DMS79 (cell line): Measurements from ENCODE around the gene TAMALIN.
A peak's percentile ranks its signal among the peaks of the same experiment; 100 is the strongest.

ENCODE experiments used
- DNase-seq: peaks from one replicate; lab custom pipeline; 2025; lab: John Stamatoyannopoulos, UW

Gene TAMALIN

DNA sequence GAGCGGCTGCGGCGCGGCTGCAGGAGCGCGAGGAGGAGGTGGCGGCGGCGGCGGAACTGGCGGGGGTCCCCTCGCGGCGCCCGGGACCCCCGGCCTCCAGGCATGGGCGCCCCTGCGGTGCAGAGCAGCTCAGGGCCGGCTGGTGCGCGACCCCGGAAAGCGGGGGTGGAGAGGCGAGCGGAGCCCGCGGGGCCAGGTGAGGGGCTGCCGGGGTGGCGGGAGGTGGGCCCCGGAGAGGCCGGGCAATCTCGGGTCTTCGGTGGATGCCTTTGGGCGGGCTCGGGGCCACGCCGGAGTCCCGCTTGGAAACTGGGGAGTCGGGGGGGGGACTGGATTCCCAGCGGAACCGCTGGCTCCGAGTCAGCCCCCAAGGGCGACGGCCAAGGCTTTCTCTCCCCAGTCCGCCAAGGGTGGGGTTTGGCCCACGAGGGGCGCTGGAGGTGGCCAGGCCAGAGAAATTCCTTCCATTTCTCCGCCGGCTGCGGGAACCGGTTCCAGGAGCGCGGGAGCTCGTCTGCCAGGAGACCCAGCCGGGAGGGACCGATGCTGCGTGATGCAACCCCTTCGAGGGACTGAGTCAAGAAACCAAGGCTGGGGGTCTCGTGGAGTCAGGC is 30.6 kb downstream of the TAMALIN start:
- no peak for DNase-seq

DNA sequence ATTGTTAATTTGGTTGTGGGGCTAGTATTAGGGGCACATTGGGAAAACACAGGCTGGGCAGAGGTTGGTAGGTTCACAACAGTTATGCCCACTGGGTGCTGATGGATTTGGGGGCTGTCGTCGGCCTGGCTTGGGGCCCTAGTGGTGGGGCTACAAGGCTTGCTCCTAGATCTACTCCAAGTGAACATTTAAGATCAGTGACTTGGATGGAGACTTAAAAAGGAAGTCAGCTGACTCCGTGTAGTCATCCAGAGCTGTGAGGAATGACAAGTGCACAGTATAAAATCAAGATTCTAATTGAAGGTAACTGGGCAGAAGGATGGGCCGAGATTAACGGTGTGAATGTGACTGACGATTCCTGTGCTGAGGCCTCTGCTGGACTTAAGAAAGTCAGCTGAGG is 31.7 kb downstream of the TAMALIN start:
- no peak for DNase-seq

DNA sequence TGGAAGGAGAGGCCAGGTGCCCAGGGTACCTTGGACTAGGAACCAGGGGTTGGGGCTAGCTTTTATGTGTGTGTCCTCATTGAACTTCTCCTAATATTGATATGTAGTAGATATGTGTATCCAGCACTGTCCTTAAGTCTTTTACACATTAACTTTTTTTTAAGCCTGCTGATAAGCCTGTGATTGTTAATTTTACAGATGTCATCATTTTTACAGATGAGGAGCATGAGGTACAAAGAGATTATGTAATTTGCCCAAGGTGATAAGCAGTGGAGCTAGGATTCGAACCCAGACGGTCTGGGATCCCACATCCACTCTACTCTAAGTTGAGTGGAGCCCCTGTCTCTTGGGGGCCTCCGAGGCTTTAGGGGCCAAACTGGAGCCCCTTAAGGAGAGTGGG is 34.3 kb downstream of the TAMALIN start:
- no peak for DNase-seq

DNA sequence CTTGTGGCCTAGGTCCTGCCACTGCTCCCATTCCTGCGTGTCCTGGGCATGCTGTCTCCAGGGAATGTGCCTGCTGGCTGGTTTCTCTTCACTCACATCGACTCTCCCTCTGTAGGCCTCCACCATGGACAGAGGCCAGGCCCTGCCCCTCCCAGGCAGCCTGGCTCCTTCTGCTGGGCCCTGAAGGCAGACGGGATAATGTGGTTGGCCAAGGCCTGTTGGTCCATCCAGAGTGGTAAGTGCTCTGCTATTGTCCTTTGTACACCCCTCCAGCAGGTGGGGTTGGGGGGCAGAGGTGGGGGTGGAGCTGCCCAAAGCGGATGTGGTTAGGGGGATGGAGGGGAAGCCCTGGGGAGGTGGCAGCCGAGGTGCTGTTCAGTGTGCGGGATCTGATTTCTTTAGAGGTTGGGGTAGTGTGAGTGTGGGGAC is 35.0 kb downstream of the TAMALIN start:
- DNase-seq = no peak

DNA sequence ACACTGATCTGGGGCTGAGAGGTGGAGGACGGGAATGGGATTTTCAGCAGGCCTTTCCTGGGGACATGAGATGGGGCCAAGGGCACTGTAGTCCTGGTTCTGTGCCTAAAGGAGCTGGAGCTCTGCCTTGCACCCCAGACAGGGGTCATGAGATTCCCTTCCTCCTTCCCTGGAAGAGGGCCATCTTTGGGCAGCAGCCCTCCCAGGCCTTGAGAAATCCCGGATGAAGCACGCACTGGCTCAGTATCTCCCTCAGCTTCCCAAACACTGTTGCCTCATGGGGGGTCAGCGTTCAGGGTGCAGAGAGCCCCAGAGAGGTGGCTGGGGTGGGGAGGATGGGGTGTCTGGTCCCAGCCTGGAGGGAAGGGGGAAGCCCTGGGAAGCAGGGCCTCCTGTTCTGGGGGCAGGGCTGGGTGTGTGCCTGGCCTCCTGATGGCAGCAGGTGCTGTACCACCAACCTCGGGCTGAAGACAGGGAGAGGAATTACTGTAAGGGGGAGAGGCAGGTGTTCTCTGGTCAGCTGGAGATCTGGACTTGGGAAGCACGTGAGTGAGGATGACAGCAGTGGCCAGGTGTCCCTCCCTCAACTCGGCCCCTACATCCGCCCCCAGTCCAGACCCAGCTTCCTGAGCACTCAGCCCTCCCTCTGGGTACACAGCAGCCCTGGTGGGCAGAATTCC is 36.1 kb downstream of the TAMALIN start:
- no peak for DNase-seq

DNA sequence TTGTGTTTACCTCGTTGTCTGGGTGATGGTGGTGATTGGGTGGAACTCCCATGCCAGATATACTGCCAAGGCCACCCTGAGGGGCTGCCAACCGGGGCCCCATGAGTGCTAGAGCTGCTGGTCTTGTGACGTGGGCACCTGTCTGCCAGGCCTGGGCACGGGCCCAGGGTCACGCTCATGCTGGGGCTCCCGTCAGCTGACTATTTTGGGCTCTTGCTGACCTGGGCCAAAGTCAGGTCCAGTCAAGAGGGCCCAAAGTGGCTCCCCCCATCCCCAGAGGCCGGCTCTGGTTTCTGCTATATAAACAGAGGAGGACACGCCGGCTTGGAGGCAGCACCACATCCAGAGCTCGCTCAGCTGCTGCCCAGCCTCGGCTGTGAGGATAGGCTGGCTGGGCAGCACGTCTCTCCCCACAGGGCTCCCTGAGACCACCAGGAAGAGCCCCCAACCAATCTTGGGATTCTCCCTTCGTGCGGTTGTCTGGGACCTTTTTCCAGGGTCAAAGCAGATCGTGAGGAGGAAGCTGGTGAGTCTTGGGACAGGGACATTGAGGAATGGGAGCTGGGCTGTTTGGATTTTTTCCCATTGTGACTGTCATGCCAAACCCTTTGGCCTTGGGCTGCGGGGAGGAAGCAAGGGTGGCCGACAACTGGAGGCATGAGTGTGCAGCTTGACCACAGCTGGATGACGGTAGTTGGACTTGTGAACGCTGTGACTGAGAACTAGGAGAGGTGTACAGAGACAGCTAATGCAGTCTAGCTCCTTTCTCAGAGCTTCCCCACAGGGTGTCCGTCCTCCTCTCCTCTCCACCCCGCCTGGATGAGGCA is 36.9 kb downstream of the TAMALIN start:
- DNase-seq = no peak

DNA sequence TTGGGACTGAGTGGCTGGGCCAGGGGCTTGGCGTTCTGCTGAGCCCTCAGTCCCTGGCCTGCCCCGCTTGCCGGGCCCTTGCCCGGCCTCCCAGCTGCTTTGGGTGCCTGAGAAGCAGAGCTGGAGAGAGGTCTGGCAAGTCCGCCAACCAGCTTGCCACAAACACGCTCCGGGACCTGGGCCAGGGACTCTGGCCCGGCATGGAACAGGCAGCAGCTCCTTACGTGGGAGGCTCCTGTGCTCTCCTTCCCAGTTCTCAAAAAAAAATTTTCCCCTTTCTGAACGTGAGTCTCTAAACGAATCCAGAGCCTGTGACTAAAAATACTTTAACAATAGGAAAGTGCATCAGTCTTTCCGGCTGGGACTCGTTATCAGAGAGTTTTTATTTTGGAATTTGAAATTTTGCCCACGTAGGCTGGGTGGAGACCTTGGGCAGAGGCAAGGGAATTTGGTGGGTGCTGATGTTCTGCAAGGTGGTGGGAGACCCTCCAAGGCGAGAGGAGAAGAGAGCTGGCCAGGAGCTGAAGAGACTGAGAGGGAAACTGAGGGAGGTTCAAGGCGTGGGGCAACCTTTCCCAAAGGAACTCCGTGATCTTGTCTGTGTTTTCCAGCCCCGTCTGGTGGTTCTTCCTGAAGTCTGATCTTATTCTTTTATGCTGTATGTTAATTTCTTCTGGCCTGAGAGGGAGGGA is 37.7 kb downstream of the TAMALIN start:
- DNase-seq = no peak

DNA sequence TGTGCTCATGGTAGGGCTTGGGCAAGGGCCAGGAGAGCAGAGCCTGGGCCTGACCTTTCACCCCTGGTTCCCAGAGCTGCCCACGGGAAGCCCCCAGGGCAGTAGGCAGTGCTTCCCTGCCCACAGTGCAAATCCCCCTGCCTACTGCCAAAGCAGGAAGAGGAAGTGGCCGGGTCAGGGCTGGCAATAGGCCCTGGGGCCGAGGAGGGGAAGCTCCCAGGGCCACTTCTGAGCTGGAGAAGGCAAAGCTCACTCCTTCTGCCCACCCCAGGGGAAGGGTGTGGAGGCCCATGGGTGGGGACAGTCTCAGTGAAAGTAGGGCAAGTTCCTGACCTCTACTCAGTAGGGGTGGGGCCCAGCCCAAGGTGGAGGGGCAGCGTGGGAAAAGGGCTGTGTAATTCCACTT is 39.1 kb downstream of the TAMALIN start:
- no peak for DNase-seq

DNA sequence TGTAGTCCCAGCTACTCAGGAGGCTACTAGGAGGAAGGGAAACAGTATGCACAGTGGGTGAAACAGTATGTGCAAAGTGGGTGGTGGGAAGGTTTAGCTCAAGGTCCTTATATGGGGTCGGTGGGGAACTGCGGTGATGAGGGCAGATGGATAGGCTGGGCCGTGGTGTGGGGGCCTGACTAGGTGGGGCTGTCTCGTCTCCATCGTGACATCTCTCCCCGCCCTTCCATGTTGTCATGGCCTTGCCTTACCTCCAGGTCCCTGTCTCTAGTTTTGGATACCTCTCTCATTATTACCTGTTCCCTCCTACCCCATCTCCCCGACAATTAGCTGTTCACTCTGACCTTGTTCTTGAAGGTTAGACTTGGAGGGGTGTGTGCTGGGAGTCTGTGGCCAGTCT is 40.1 kb downstream of the TAMALIN start:
- DNase-seq = no peak

DNA sequence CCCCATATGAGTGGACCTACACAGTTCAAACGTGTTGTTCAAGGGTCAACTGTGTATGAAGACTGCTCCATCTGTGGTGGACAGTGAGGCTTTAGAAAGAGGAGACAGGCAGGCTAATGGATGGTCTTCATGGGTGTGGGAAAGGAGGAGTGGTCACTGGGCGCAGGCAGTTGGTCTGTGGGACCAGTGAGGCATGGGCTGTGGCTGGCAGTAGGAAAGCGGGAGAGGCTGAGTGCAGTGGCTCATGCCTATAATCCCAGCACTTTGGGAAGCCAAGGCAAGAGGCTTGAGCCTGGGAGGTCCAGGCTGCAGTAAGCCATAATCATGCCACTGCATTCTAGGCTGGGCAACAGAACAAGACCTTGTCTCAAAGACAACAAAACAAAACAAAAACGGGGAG is 42.5 kb downstream of the TAMALIN start:
- no peak for DNase-seq

DNA sequence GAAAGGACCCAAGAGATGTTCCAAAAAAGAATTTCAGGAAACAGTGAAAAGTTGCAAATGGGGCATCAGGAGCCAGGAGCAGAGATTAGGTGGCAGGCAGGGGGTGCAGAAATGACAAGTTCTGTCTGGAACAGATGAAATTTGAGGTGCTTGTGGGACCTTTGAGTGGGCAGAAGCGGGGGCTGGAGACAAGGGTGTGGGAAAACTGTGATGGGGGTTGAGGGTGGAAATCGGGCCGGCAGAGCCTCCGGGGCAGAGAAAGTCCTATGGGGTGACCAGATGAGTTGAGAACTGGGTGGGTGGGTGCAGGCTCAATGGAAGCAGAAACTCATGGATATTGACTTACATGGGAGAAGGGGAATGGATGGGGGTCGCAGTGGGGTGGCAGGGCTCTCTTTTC is 42.9 kb downstream of the TAMALIN start:
- DNase-seq = no peak

DNA sequence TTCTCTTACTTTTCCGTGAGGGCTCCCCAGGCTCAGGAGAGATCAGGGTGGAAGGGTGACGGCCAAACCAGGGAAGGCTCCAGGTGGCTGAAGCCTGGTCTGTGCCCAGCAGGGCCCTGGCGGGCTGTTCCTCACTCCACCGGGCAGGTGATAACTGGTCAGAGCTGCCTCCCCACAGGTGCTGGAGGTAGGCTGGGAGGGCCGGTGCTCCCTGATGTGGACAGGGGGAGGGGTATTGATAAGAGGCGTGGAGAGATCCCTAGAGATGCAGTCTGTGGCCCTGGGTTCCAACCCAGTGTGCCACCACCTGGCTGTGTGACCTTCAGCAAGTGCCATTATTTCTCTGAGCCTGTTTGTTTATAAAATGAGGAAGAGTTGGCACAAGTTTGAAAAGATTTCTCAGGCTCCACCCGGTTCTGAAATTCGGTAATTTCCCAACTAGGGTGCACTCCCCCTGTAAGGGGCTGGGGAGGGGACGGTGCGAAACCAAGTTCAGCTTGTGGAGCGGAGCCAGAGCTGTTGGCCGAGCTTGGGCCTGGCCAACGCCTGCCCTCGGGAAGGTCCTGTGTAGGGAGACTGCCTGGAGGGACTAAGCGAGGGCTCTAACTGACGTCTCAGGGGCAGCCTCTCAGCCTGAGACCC is 43.5 kb downstream of the TAMALIN start:
- DNase-seq = no peak

DNA sequence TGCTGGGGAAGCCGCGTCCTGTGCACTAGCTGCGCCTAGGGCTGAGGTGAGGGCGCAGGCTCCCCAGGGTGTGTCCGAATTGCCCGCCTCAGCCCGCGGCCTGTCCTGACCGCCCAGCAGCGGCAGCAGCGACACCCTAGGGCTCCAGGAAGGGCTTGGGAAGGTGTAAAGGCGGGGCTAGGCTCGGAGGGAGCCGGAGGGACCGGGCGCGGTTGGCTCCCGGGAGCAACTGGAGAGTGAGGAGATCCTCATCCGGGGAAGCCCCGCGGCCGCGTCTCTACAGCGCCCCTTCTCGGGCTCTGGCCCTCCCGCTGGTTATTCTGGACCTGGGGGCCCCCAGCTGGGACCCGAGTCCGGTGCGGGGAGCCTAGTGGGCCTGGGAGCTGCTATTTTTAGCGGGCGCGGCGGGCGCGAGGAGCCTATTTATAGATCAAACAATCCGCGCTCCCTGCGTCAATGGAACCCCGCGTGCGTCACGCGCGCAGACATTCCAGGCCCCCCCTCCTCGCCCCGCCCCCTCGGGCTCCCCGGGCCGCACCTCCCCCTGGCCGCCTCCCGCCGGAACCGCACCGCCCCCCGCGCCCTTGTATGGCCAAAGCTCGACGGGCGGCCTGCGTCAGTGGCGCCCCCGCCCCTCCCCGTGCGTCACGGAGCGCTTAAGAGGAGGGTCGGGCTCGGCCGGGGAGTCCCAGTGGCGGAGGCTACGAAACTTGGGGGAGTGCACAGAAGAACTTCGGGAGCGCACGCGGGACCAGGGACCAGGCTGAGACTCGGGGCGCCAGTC is 44.2 kb downstream of the TAMALIN start, which contains the start of gene NR4A1:
TSS of gene NR4A1 (plus strand) at position 685 of the 784 bp plus-strand sequence. CDS start 2,887 bp downstream, outside the sequence.
- peak; percentile 38 for DNase-seq

DNA sequence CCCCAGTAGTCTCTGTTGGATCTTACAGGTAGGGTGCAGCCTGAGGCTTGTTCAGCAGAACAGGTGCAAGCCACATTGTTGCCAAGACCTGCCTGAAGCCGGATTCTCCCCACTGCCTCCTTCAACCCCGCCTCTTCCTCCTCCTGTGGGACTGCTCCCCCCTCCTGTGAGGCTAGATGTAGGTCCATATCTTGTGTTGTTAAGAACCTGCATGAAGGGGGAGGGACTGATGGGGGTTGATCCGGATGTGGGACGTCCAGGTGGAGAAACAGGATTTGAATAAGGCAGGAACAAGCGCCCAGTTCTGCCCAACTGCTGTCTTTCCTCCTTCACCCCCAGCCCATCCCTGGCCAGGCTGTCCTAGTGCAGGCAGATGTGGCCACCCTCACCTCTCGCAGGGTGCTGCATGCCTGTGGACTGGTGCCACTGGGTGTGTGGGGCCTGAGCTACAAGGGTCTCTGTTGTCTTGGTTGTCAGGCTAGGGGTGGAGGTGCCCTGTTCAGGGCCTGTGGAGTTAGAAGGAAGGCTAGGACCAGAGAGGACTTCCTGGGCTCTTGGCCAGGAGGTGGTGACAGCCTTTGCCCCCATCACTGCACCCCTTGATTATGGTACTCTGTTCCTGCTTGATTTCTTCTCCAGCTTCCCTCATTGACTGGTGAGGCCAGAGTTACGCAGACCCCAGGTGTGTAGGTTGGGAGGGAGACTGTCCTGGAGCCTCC is 45.9 kb downstream of the TAMALIN start:
- no peak for DNase-seq

DNA sequence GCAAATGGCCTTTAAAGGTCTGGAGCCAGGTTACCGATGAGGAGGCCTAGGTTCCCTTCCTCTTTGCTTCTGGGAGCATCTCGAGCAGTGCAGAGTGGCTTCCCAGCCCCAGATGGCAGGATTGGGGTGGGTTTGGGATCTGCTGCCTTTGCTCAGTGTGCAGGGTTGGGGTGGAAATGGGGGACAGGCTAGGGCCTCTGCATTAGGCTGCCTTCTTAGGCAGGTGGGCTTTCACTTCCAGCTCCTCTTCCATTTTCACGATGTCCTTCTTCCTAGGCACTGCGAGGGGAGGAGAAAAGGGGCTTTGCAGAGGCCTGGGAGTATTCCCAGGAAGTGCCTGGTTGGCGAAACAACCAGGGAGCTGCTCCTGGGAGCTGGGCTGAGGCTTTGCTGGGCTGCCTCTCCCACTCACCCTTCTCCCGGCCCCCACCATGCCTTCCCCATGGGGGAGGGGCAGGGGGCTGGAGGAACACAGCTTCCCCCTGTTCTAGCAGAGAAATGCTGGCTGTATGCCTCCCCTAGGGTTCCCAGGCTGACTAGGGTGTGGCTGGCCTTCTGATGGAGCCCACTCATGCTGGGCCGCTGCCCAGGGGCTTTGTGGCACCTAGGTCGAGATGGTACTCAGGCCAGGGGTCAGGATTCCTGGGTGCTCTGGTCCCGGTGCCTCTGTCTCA is 46.9 kb downstream of the TAMALIN start:
- DNase-seq = no peak

DNA sequence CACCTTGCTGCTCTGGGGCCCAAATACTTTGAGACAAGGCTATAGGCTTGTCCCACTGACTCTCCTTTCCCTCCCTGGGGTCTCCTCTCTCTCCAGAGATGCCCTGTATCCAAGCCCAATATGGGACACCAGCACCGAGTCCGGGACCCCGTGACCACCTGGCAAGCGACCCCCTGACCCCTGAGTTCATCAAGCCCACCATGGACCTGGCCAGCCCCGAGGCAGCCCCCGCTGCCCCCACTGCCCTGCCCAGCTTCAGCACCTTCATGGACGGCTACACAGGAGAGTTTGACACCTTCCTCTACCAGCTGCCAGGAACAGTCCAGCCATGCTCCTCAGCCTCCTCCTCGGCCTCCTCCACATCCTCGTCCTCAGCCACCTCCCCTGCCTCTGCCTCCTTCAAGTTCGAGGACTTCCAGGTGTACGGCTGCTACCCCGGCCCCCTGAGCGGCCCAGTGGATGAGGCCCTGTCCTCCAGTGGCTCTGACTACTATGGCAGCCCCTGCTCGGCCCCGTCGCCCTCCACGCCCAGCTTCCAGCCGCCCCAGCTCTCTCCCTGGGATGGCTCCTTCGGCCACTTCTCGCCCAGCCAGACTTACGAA is 47.6 kb downstream of the TAMALIN start:
- DNase-seq = no peak

DNA sequence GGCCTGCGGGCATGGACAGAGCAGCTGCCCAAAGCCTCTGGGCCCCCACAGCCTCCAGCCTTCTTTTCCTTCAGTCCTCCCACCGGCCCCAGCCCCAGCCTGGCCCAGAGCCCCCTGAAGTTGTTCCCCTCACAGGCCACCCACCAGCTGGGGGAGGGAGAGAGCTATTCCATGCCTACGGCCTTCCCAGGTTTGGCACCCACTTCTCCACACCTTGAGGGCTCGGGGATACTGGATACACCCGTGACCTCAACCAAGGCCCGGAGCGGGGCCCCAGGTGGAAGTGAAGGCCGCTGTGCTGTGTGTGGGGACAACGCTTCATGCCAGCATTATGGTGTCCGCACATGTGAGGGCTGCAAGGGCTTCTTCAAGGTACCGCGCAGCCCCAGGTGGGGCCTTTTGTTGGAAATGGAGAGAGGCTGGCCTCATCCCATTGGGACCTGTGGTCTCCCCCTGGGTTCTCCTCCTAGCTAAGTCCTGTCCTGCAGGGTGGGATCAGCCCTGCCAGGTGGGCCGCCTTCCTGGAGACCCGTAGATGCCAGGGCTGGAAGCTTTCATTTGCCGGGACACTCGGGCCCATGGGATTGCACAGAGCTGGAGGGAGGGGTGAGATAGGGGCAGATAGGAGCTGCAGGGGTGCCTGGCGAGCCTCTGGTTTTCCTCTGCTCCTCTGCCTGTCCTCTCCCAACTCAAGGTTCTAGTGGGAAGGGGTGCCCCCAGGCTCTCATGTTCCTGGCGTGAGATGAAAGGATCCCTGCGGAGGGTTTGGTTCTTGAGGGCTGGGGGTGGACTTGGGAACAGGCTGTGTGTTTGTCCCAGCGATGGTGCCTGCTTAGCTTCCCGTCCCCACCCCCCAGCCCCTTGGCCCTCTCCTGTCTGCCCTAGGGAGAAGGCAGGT is 48.3 kb downstream of the TAMALIN start:
- no peak for DNase-seq
